Gastroesophageal sphincter (tissue), 4 donors: ENCODE measurements around the gene DNAJC9. TPM values are rescaled to one million over a fixed set of nuclear protein-coding genes. Genes with fewer than 3 reads are reported as not detected.

Experiments
- ATAC-seq: fragments of 150-250 bp; one replicate; pipeline ENCODE4 v1.9.1; 2016; ENCODE audit warnings: mild to moderate bottlenecking, moderate library complexity
- H3K27ac ChIP-seq, 4 donors: fragments of 200-600 bp; sonication (generic) in 3 of 4; 1 replicate in 3 of 4; 2 replicates in 1 of 4; pipeline ENCODE4 v1.5.1; 2016 to 2019
- H3K27me3 ChIP-seq: fragments of 200-600 bp; sonication (generic); one replicate; pipeline ENCODE4 v1.5.1; 2019
- H3K36me3 ChIP-seq, 2 donors: fragments of 200-600 bp; sonication (generic); one replicate each; pipeline ENCODE4 v1.5.1; 2019; ENCODE audit warnings: control low read depth in 1 of 2
- H3K4me1 ChIP-seq, 3 donors: fragments of 200-600 bp; sonication (generic); 1 replicate in 2 of 3; 2 replicates in 1 of 3; pipeline ENCODE4 v1.5.1; 2016 to 2019; ENCODE audit warnings: control low read depth in 2 of 3
- H3K4me3 ChIP-seq, 2 donors: fragments of 200-600 bp; sonication (generic); one replicate each; pipeline ENCODE4 v1.5.1; 2019; ENCODE audit warnings: mild to moderate bottlenecking in 1 of 2, moderate library complexity in 1 of 2
- H3K9me3 ChIP-seq, 3 donors: fragments of 200-600 bp; sonication (generic); one replicate each; pipeline ENCODE4 v1.5.1; 2017 to 2019; ENCODE audit warnings: control low read depth in 2 of 3
- CTCF ChIP-seq, 4 experiments: fragments of 200-600 bp in 2 of 4; fragments of 450-650 bp in 2 of 4; sonication (generic) in 1 of 4; IDR thresholded peaks; one replicate each; pipeline ENCODE4 v1.5.1; 2017 to 2019; ENCODE audit warnings: antibody characterized with exemption in 4 of 4, mild to moderate bottlenecking in 2 of 4, moderate library complexity in 2 of 4
- EP300 ChIP-seq: sonication (generic); formaldehyde crosslinking; IDR thresholded peaks from one replicate; pipeline ENCODE4 v1.6.1; 2017; ENCODE audit warnings: antibody characterized with exemption, mild to moderate bottlenecking
- POLR2A ChIP-seq, 2 donors: fragments of 450-650 bp; IDR thresholded peaks; one replicate each; pipeline ENCODE4 v1.6.1; 2017; ENCODE audit warnings: antibody characterized with exemption in 2 of 2, mild to moderate bottlenecking in 2 of 2, moderate library complexity in 1 of 2
- POLR2AphosphoS5 ChIP-seq: sonication (generic); formaldehyde crosslinking; IDR thresholded peaks from one replicate; pipeline ENCODE4 v1.6.1; 2017; ENCODE audit warnings: antibody characterized with exemption
- WGBS, 2 donors: methylation state at CpG; one replicate each; pipeline ENCODE4 v1.1.5; 2018; ENCODE audit warnings: low coverage in 1 of 2; 5-methylcytosine and 5-hydroxymethylcytosine counted together
- total RNA-seq, 4 donors: library from RNA; depleted of rRNA; stranded (reverse); fragments of >200 nt; gene quantifications; one replicate each; pipeline ENCODE4 v1.1.0, GENCODE V29; 2016

DNAJC9 gene
- total RNA-seq, 4 donors from 2014 or later = 11.8 to 20.2 (median 14.3) TPM

DNA sequence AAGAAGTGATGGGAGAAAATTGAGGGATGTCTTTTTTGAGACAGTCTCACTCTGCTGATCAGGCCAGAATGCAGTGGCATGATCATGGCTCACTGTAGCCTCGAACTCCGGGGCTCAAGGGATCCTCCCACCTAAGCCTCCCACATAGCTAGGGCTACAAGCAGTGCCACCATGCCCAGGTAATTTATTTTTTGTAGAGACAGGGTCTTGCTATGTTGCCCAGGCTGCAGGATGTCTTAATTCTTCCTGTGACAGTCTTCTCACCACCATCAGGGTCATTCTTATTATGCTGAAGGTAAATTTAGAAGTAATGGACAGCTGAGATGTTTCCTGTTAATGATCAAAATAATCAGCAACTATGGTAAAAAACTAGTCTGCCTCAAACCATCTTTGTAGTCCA is 7.1 kb downstream of the DNAJC9 start:
- no peak overlapping the region for H3K27ac ChIP-seq
- peaks cover 0 to 11% (median 0%) of the 10 kb centered on the region in 3 donors for H3K4me1 ChIP-seq
- no peaks in the 10 kb centered on the region for H3K9me3 ChIP-seq
- no peak overlapping the region for H3K4me3 ChIP-seq
- no peaks in the 10 kb centered on the region for H3K27me3 ChIP-seq
- TF ChIP-seq POLR2A (IDR thresholded peaks at IDR 0.05) (no peak), CTCF (IDR thresholded peaks at IDR 0.05) (no peak), POLR2AphosphoS5 (no peak), EP300 (no peak)
- H3K36me3 ChIP-seq = peaks cover 2 to 100% of the 10 kb centered on the region in 2 donors
- 93 to 100% methylated on average over 2 of the region's 2 CpGs for whole genome bisulfite sequencing, 2 donors
- ATAC-seq = no peak

DNA sequence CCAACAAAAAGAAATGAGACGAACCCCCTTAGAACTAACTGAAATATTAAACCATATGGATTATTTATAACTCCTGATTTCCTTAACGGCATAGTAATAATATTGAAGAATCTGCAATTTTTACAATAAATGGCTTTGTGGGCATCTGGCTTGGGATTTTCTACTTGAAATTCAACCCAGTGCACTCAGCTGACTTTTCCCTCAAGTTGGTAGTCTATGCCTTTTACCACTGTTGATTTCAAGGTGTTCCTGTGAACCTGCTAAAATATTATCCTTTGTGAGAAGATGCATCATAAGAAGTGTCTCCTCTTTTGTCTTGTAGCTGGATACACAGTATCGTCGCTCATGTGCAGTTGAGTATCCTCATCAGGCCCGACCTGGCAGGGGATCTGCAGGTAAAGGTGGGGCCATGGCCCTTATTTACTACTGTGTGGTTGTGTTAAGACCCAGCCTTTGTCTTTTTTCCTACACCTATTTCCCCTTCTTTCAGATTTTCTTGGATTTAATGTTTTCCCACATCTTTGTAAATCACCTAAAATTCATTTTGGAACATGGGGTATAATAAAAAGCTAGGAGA is 8.0 kb downstream of the DNAJC9 start:
- H3K4me1 ChIP-seq = peaks cover 0 to 3% (median 0%) of the 10 kb centered on the region in 3 donors
- WGBS, 2 donors = 87 to 89% methylated on average over 5 of the region's 5 CpGs
- no peak overlapping the region for H3K27ac ChIP-seq
- no peaks in the 10 kb centered on the region for H3K9me3 ChIP-seq
- H3K4me3 ChIP-seq = no peak overlapping the region
- TF ChIP-seq POLR2AphosphoS5 (no peak), POLR2A (IDR thresholded peaks at IDR 0.05) (no peak), CTCF (IDR thresholded peaks at IDR 0.05) (no peak), EP300 (no peak)
- H3K36me3 ChIP-seq = peaks cover 2 to 100% of the 10 kb centered on the region in 2 donors
- ATAC-seq = no peak
- H3K27me3 ChIP-seq = no peaks in the 10 kb centered on the region

DNA sequence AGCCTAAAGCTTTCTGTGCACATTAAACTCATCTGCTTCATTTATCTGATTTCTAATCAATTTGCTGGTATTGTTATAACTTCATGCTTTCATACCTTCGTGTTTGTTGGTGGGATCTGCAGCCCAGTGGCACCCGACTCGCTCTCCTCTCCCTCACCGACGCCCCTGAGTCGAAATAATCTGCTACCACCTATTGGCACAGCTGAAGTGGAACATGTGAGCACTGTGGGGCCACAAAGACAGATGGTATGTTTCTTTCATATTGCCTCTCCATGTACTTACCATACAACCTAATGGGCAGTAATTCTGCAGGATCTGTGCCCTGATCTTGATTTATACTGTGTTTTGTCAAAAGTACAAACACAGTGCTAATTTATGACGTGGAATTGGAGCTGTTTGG is 12.4 kb downstream of the DNAJC9 start:
- no peak overlapping the region for H3K27ac ChIP-seq
- ATAC-seq = no peak
- peaks cover 0 to 94% of the 10 kb centered on the region in 2 donors for H3K36me3 ChIP-seq
- no peaks in the 10 kb centered on the region for H3K4me1 ChIP-seq
- no peak overlapping the region for H3K4me3 ChIP-seq
- TF ChIP-seq CTCF (IDR thresholded peaks at IDR 0.05) = no peak
- TF ChIP-seq EP300 = no peak
- TF ChIP-seq POLR2AphosphoS5 = no peak
- no peak for TF ChIP-seq POLR2A (IDR thresholded peaks at IDR 0.05)
- WGBS, 2 donors = 81 to 85% methylated on average over 7 of the region's 7 CpGs
- no peaks in the 10 kb centered on the region for H3K27me3 ChIP-seq
- H3K9me3 ChIP-seq = no peaks in the 10 kb centered on the region

DNA sequence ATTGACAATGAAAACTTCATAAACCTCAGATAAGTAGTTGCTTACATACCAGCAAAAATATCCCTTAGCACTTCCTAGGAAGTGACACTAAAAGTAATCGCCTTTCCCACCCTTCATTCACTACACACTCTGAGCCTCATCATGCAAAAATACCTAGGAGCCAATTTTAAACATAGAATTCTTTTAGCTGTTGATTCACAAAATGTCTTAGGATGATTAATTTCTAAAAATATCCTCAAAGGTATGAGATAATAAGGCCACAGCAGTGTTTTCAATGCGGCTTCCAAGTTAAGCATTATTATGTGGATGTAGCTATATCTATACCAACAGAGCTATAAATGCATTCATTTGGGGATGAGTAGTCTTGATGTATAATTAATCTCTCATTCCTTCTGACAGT is 13.2 kb downstream of the DNAJC9 start:
- Histone ChIP-seq H3K27ac (no peak overlapping the region), H3K9me3 (no peaks in the 10 kb centered on the region), H3K4me1 (no peaks in the 10 kb centered on the region), H3K36me3 (peaks cover 0 to 94% of the 10 kb centered on the region in 2 donors), H3K27me3 (no peaks in the 10 kb centered on the region), H3K4me3 (no peak overlapping the region)
- WGBS, 2 donors = 75 to 95% methylated on average over 2 of the region's 2 CpGs
- TF ChIP-seq POLR2A (IDR thresholded peaks at IDR 0.05) (no peak), EP300 (no peak), CTCF (IDR thresholded peaks at IDR 0.05) (no peak), POLR2AphosphoS5 (no peak)
- ATAC-seq = no peak

DNA sequence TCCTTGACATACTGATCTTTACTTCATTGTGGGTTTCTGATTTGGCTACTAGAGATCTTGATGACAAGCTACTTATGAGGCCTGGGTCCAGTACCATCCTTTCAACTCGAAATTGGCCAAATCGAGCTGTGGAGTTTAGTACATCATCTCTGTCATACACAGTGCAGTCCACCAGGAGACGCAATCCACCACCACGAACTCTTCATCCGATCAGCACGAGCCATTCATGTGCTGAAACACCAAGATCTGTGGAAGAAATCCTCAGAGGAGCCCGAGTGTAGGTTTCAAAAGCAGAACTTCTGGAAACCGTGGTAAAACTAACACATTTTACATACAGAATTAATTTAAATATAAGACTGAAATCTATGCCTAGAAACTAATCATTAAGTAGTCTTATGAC is 14.2 kb downstream of the DNAJC9 start:
- Histone ChIP-seq H3K4me1 (no peaks in the 10 kb centered on the region), H3K36me3 (peaks cover 0 to 87% of the 10 kb centered on the region in 2 donors), H3K9me3 (no peaks in the 10 kb centered on the region), H3K27ac (no peak overlapping the region), H3K27me3 (no peaks in the 10 kb centered on the region), H3K4me3 (no peak overlapping the region)
- 88 to 92% methylated on average over 5 to 8 of the region's 8 CpGs for WGBS, 2 donors
- TF ChIP-seq EP300 (no peak), POLR2A (IDR thresholded peaks at IDR 0.05) (no peak), CTCF (IDR thresholded peaks at IDR 0.05) (no peak)
- ATAC-seq = no peak
